ENCODE data around the gene RPS15.

DNA sequence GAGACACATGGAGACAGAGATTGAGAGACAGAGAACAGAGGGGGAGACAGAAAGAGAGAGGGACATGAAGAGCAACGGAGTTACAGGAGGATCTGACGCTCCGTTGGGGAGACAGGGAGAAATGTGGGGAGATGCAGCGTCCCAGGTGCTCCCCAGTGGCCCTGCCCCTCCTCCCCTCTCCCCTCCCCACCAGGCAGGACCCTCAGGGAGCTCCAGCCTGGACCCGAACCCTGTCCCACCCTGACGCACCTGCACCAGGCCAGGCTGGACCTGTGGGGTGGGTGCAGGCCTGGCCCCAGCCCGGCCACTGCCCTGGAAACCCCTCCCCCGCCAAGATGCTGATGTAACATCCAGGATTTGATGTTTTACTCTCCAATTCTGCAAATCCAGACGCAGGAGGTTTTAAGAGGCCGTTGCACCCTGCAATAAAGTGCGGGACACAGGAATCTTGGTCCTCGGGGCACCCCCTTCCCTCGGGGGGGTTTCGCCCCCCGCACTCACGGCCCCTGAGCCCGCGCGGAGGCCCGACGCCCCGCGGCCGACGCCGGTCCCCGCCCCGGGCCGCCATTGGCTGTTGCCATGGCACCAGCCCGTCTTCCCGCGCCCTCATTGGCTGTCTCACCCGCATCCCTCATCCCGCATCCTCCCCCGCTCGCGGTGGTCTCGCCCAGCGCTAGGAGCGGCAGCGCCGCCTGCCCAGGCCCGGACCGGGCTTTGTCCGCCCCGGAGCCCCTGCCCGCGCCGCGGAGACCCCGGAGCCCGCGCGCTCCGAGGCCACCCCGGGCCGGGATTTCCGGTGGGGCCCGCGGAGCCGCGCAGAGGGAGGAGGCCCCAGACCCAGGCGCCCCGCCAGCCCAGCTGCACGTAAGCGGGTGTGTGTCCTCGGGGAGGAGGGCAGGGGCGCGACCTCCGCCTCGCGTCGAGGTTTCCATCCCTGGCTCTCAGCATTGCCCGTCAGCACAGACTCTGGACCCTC, 11.6 kb downstream of the RPS15 start, which contains the start of gene APC2:
- TF ChIP-seq, protein P1, sequence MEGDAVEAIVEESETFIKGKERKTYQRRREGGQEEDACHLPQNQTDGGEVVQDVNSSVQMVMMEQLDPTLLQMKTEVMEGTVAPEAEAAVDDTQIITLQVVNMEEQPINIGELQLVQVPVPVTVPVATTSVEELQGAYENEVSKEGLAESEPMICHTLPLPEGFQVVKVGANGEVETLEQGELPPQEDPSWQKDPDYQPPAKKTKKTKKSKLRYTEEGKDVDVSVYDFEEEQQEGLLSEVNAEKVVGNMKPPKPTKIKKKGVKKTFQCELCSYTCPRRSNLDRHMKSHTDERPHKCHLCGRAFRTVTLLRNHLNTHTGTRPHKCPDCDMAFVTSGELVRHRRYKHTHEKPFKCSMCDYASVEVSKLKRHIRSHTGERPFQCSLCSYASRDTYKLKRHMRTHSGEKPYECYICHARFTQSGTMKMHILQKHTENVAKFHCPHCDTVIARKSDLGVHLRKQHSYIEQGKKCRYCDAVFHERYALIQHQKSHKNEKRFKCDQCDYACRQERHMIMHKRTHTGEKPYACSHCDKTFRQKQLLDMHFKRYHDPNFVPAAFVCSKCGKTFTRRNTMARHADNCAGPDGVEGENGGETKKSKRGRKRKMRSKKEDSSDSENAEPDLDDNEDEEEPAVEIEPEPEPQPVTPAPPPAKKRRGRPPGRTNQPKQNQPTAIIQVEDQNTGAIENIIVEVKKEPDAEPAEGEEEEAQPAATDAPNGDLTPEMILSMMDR (IDR thresholded peaks at IDR 0.05; ENCODE audit: low read depth, low read length, missing input control), result no peak
- no peak for TF ChIP-seq TAF1 (conservative IDR thresholded peaks at IDR 0.05)
- TF ChIP-seq, protein P2, sequence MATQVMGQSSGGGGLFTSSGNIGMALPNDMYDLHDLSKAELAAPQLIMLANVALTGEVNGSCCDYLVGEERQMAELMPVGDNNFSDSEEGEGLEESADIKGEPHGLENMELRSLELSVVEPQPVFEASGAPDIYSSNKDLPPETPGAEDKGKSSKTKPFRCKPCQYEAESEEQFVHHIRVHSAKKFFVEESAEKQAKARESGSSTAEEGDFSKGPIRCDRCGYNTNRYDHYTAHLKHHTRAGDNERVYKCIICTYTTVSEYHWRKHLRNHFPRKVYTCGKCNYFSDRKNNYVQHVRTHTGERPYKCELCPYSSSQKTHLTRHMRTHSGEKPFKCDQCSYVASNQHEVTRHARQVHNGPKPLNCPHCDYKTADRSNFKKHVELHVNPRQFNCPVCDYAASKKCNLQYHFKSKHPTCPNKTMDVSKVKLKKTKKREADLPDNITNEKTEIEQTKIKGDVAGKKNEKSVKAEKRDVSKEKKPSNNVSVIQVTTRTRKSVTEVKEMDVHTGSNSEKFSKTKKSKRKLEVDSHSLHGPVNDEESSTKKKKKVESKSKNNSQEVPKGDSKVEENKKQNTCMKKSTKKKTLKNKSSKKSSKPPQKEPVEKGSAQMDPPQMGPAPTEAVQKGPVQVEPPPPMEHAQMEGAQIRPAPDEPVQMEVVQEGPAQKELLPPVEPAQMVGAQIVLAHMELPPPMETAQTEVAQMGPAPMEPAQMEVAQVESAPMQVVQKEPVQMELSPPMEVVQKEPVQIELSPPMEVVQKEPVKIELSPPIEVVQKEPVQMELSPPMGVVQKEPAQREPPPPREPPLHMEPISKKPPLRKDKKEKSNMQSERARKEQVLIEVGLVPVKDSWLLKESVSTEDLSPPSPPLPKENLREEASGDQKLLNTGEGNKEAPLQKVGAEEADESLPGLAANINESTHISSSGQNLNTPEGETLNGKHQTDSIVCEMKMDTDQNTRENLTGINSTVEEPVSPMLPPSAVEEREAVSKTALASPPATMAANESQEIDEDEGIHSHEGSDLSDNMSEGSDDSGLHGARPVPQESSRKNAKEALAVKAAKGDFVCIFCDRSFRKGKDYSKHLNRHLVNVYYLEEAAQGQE (IDR thresholded peaks at IDR 0.05), result no peak
- TF ChIP-seq EGR1 (IDR thresholded peaks at IDR 0.05; ENCODE audit: low read depth in 2 of 2), result no peak
- no peak for TF ChIP-seq RAD21 (IDR thresholded peaks at IDR 0.05)
- TF ChIP-seq SP1 (IDR thresholded peaks at IDR 0.05), result no peak
- no peak for TF ChIP-seq HNF4G (IDR thresholded peaks at IDR 0.05)
- TF ChIP-seq, protein P3, sequence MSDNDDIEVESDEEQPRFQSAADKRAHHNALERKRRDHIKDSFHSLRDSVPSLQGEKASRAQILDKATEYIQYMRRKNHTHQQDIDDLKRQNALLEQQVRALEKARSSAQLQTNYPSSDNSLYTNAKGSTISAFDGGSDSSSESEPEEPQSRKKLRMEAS (IDR thresholded peaks at IDR 0.05), result no peak
- no peak for TF ChIP-seq ATF3 (IDR thresholded peaks at IDR 0.05)
- TF ChIP-seq GABPA (IDR thresholded peaks at IDR 0.05 in 1 of 2, conservative IDR thresholded peaks at IDR 0.05 in 1 of 2), result no peak
- TF ChIP-seq JUND (IDR thresholded peaks at IDR 0.05), result no peak
